Measurements from ENCODE around the gene SLC4A3.
A peak's percentile ranks its signal among the peaks of the same experiment; 100 is the strongest.

SLC4A3 gene

DNA sequence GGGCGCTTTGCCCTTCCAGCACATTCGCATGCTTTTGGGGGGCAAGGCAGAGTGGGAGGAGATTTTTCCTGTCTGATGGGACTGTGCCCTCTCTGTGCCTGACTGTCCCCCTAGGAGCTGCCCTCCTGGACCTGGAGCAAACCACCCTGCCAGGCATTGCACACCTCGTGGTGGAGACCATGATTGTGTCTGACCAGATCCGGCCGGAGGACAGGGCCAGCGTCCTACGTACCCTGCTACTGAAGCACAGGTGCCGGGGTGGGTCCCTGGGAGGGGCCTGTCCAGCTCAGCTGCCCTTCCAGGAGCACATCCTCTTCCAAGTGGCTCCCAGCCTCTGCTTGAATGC, 5.3 kb downstream of the SLC4A3 start:
- DNase-seq, result no peak

DNA sequence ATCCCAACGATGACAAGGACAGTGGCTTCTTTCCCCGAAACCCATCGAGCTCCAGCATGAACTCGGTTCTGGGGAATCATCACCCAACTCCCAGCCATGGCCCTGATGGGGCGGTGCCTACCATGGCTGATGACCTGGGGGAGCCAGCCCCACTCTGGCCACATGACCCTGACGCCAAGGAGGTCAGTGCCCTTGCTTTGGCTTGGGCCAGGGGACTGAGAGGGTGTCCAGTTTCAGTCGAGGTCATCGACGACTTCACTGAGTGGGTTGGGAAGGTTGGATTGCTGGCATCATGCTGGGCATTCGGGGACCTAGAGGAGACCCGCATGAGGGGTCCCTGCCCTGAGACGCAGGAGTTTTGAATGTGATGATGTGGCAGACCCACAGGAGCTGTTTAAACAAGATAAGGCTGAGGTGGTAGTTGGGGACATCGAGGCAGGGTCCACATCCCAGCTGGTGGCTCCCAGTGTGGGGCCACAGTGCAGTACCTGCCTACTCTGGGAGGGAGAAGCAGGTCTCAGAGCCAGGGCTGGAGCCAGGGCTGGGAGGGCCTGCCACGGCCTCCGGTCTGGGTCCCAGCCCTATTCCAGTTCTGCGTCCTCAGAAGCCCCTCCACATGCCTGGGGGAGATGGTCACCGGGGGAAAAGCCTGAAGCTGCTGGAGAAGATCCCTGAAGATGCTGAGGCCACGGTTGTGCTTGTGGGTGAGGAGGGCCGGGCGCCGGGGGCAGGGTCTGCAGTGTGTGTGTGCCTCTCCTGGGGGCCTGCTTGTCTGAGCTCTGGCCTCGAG, 6.0 kb downstream of the SLC4A3 start:
- no peak for DNase-seq

DNA sequence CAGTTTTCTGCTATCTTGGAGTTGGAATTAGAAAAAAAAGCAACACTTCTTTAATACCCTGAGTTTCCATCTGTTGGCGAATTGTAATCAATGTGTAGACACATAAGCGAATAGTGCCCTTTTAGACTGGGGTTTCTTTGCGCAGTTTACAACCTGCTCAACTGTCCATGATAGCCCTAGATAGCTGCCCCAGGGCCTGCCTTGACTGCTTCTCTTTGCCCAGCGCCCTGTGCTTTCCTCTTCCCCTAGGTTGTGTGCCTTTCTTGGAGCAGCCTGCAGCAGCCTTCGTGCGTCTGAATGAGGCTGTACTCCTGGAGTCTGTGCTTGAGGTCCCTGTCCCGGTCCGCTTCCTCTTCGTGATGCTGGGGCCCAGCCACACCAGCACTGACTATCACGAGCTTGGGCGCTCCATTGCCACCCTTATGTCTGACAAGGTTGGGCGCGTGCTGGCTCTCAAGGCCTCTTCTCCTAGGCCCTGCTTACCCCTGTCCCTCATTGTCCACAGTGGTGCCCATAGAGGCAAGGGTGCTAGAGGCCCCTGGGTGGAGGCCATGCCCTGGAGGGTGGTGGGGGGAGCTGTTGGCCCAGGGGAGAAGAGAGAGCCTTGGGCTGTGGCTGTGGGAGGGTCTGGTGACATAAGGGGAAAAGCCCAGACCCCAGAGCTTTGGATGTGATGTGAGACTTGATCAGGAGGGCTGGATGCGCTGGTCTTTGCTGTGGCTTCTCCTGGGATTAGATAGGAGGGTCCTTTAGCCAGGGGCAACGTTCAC, 6.9 kb downstream of the SLC4A3 start:
- DNase-seq, result no peak

DNA sequence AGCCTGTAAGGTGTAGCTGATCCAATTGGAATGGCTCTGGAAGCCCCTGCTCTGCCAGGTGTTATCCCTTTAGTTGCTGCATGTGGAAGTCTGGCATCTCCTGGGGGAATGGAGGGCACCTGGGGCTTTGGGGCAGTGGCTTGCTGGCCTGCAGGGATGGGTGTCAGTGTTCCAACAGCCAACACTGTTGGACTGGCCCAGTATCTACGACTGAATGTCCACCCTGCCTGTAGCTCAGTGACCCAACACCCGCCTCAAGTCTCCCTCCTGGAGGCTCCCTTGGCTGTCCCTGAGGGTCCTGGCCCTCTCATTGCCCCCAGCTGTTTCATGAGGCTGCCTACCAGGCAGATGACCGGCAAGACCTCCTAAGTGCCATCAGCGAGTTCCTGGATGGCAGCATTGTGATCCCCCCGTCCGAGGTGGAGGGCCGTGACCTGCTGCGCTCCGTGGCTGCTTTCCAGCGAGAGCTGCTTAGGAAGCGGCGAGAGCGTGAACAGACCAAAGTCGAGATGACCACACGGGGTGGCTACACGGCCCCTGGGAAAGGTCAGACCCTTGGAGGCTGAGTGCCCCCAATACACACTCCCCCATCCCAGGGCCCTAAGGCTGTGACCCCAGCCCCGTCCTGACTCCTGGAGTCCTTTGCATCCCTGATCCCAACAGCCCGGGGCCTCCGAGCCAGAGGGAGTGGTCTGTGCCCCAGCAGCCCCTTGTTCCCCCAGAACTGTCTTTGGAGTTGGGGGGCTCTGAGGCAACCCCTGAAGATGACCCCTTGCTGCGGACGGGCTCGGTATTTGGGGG, 7.7 kb downstream of the SLC4A3 start:
- DNase-seq, result no peak

DNA sequence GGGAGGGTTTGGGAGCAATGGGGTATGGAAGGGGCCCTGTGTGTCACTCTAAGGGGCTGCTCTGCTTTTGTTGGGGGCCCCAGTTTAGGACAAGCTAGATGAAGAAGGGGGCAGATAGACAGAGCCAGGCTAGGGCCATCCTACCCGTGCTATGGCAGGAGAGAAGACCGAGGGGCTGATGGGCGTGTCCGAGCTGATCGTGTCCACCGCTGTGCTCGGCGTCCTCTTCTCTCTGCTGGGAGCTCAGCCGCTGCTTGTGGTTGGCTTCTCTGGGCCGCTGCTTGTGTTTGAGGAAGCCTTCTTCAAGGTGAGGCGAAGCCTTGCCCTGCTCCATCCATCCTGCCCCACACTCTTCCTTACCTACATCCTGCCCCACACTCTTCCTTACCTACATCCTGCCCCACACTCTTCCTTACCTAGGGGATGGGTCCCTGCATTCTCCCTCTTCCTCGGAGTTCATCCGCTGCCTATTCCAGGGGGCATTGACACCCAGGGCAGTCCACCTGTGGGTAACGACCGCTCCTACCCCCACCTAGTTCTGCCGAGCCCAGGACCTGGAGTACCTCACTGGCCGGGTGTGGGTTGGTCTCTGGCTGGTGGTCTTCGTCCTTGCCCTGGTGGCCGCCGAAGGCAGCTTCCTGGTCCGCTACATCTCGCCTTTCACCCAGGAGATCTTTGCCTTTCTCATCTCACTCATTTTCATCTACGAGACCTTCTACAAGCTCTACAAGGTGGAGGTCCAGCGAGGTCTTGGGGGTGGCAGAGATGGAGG, 8.9 kb downstream of the SLC4A3 start:
- no peak for DNase-seq

DNA sequence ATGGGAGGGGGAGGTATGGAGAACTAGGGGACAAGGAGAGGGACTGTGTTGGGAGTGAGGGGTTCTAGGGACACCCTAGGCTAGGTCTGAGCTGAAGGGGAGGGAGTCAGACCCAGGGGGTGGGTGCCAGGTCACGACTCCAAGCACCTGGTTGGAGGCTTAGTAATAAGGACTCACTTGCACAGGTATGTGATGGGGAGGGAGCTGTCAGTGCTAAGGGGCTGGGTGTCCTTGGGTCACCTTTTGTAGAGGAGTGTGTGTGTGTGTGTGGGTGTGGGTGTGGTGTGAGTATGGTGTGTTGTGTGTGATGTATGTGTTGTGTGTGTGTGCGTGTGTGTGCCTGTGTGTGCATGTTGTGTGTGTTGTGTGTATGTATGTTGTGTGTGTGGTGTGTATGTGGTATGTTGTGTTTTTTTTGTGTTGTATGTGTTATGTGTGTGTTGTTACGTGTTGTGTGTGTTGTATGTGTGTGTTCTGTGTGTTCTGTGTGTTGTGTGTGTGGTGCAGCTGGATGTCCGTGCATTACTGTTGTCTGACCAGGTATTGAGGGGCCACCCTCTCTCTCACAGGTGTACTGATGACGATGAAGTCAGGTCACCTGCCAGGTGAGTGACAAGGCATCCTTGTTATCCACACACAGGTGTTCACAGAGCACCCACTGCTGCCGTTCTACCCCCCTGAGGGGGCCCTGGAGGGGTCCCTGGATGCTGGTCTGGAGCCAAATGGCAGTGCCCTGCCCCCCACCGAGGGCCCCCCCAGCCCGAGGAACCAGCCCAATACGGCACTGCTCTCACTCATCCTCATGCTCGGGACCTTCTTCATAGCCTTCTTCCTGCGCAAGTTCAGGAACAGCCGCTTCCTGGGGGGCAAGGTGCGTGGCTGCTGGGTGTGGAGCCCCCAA, 9.8 kb downstream of the SLC4A3 start:
- no peak for DNase-seq

DNA sequence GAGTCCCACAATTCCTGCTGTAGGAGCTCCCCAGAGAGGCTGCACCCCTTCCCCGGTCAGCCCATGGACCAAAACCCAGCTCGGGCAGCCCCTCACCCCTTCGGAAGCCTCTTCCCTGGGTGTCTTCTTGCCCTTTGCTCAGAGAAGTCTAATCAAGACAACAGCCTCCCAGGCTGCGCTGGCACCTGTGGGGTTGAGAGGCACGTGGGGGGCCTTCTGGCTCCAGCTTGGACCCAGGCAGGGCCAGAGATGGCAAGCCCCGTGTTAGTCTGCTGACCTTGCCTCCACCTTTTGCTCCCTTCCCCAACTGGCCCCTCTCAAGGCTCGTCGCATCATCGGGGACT, 10.4 kb downstream of the SLC4A3 start:
- DNase-seq, result no peak

DNA sequence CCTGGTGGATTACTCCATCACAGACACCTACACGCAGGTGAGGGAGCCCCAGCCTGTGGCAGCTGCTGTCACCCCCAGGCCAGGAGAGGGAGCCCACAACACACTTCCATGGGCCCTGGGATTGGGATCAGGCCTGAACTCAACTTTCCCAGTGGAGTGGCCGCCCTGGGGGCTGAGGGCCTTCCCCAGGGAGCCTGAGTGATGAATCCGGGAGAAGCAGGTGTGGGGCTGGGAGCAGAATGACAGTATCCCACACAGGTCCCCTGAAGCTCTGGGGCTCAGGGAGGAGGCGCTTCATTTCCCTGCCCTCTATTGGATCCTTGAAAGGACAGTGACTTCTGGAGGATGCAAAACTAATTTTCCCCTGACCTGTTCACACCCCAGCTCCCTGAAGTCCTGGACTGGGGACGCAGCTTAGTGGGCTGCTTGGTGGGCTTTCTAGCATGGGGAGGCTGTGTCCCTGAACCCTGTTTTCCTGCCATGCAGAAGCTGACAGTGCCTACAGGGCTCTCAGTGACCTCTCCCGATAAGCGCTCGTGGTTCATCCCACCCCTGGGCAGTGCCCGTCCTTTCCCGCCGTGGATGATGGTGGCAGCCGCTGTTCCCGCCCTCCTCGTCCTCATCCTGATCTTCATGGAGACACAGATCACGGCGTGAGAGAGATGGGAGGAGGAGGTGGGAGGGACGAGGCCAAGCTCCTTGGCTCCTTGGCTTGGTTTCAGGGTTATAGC, 11.0 kb downstream of the SLC4A3 start:
- DNase-seq, result no peak

DNA sequence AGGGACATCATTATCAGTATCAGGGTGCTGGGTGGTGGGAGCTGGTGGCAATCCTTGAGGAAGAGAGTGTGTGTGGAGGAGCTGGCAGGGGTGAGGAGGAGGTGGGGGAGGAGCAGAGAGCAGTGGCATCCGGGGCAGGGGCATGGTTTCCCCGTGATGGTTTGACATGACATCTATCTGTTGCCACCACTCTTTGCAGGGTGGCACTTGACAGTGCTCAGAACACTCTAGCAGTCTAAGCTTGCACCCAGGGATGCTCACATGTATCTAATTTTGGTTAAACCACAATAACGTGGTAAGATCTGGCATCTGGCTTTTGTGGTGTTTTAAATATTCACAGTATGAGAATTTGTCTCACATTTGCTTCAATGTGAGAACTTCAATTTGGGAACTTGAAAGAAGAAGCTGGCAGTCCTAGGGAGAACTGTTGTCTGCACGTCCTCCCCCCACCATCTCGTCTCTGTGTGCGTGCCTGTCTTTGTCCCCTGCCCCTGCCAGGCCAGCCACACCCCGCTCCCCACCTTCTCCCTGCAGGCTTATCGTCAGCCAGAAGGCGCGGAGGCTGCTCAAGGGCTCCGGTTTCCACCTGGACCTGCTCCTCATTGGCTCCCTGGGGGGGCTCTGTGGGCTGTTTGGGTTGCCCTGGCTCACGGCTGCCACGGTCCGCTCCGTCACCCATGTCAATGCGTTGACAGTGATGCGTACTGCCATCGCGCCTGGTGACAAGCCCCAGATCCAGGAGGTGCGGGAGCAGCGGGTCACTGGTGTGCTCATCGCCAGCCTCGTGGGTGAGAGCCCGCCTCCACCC, 11.7 kb downstream of the SLC4A3 start:
- DNase-seq, result no peak

DNA sequence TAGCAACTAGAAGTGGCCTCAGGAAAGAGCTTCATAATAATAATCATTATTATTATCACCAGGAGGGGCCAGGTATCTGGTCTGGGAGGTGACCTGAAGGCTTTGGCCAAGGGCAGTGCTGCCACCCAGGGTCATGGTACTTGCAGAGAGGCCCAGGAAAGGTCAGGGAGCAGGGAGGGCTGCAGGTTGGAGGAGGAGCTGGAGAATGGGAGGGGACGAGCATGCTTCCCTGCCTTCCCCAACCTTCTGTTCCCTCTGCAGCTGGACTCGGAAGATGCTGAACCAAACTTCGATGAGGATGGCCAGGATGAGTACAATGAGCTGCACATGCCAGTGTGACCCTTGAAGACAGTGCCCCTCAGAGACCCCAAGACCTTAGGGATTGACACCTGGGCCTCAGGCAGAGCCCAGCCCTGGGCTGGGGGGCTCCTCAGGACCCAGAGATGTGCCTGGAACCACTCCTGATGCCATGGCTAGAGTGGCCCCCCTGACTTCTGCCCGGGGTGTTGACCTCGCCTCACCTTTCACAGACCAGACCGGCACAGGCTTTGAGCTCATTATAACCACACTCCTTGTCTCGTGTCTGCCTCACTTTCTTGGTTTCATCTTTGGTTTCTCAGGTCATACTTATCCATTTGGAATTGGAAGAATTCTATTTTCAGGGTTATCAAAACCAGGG, 14.1 kb downstream of the SLC4A3 start:
- no peak for DNase-seq

DNA sequence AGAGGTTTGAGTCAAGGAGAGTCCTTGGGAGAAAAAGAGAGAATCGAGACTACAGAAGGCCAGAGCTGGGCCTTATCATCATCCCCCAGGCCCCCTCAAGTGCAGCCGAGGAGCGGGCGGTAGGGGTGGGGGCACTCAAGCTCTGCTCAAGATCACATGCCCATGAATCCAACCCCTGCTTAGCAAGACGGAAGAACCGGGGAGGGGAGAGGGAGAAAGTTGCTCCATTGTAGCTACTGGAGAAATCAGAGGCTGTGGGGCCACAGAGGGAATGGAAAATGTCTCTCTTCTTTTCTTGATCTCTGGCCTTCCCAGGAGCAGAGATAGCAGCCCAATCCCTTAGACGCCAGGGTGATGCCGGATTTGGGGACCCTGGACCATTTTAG, 14.6 kb downstream of the SLC4A3 start:
- no peak for DNase-seq

DNA sequence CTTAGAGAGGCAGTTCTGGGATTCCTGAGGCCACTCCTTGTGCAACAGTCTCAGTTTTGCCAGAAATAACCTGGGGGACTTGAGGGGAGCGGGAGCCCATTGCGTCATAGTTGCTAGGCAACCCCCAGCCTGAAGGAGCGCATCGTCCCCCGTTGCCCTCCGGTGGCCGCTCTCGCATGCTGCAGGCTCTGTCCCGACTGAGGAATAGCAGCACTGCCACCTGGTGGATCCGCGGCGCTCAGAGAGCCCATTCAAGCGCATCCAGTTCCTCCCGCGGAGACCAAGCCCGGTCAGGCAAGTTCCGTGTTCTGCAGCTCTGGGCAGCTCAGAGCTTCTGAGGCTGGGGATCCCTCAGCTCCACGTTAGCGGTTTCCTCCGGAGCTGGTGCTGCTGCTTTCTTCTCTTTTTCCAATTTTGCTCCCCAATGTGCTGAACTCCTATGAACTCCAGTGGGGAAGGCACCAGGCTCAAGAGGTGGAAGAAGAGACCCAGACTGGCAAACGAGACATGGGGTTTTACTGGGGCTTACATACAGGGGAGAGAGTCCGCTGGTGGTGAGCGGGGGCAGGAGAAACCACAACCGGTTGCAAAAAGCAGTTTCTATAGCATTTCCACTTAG, 15.1 kb downstream of the SLC4A3 start:
- DNase-seq, result peak; percentile 88

DNA sequence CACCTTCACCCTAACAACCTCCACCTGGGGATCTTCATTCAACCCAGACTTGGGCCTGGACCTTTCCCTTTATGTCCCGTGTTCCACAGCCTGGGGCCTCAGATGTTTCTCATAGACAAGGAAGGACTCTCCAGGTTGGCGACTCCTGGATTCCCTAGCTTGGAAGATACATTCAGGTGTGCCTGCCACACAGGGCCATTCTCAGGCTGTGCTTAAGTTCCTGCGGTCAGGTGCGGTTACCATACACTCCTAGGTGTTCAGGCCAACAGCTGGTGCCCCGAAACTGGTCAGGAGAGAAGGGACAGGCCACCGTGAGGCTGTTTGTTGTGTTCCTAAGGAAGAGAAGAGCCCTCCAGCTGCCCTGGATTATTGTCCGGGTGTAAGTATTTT, 15.6 kb downstream of the SLC4A3 start:
- DNase-seq, result no peak

DNA sequence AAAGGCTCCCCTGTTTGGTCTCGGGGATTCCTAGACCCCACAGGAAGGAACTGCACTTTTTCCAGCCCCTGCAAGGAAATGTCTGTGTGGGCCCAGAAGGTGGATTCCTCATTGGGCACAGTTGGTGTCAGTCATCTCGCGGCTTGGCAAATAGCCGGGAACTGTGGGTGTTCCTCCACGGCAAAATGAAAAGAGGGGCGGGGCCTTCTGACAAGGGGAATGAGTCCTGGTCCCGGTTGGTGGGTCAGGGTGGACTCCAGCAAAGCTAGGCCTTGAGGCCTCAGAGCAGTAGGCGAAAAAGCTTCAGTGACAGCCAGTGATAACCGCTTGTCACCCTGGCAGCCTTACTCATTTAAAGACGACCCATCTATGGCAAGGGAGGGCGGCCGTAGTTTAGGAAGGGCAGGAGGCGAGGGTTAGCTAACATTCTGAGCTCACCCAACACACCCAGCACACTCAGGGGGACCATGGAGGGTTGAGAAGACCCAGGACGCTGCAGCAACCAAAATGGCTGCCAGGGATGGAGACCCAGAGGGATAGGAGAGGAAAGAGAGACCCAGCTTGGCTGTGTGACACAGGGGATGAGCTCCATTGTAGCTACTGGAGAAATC, 16.5 kb downstream of the SLC4A3 start:
- DNase-seq, result no peak

DNA sequence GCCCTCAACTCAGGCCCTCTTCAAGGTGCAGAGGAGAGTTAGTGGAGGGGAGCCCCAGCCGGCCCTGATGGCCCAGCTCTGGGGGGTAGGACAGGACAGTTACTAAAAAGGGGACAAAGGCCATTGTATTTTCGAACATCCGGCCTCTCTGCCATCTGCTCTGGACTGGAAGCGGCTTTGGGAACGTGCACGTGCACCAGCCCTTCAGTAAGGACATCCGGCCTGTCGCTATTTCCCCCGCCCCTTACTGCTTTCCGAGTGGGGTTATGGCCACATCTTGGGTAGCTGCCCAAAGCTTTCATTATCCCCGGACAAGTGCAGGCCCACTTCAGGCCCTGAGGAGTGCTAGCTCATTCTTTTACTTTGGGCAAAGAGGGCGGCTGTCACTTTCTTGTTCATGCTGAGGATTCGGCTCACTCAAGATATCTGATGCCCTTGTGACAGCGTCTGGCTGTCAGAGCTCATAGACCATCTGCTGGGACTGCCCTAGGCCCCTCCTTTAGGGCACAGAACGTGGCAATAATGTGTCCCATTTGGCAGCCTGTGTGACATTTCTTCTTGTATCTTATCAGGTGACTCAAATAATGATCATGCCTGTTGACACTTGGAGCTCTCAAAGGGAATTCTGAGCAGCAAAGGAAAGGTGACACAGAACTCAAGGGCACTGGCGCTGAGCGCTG, 17.5 kb downstream of the SLC4A3 start:
- no peak for DNase-seq

DNA sequence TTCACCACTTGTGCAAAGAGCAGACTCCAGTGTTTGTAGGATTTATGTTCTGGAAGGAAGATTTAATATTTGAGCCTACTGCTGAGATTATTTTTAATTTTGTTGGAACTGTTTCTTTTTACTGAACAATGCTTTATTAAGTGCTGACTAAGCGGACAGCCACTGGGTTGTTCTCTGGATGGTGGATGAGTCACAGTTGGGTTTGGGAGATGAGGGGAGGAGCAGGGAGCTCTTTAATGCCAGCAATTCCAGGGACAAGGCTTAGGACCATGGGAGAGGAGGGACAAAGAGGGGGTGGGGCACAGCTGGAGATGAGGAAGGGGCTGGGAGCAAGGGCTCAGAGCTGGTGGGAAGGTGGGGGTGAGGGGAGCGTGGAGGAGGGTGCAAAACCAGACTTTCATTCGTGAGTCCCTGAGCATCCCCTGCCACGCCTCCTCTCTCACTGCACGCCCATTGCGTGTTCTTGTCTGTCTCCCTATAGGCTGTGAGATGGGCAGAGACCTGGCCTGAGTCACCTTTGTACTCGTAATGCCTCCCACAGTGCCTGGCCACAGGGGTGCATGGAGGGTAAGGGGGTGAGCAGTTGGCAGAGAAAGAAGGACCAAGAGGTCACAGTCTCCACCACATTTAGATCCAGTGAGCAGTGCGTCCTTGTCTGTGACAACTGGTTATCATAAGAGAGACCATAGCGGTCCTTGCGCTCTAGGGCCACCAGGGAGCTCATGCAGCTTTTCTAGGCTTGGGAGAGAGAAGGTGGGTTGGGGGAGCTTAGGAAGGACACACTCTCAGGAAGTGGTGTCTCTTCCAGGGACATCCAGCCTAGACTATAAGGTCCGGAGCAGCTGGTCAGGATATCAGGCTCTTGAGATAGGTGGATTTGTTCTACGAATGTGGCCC, 18.4 kb downstream of the SLC4A3 start:
- DNase-seq, result no peak

DNA sequence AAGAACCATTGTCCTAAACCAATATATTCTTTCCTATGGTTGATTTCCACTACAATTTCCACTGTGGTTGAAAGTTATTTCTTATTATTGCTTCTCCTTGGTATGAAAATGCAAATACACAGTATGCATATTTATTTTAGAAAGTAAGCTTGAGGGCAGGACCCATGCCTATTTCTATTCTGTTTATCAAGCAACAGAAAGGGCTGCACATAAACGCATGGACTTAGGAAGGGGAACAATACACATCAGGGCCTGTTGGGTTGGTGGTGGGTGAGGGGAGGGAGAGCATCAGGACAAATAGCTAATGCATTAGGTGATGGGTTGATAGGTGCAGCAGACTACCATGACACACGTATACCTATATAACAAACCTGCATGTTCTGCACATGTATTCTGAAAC, 20.7 kb downstream of the SLC4A3 start:
- no peak for DNase-seq

Measured in CD4-positive, alpha-beta T cell treated with Interleukin-12 subunit alpha and Interleukin-12 subunit beta, for 1 hour (primary cell).